ENCODE results near the gene SERPINA9.
A peak's percentile ranks its signal among the peaks of the same experiment; 100 is the strongest.
"Not testable (repeated sequence)": the region's sequence is repeated elsewhere in the genome, so short reads cannot be mapped to it uniquely, and the experiment has no call there.

The SERPINA9 gene

GRCh38 chr14:94476023-94476422 is at the start of gene SERPINA9:
Gene SERPINA9 (minus strand): TSS chr14:94476197. CDS start chr14:94469840, 6,357 bp downstream.
- DNase-seq: no peak

- no peak for DNase-seq
Measured at GRCh38 chr14:94524093-94524492, 48.1 kb upstream of the SERPINA9 start.

- DNase-seq: no peak
Measured at GRCh38 chr14:94523265-94523664, 47.3 kb upstream of the SERPINA9 start.

GRCh38 chr14:94522115-94522724 is 46.2 kb upstream of the SERPINA9 start:
- DNase-seq: no peak

- no peak for DNase-seq
Measured at GRCh38 chr14:94521375-94522114, 45.5 kb upstream of the SERPINA9 start.

- DNase-seq: no peak
Measured at GRCh38 chr14:94517641-94518257, 41.8 kb upstream of the SERPINA9 start.

- no peak for DNase-seq
Measured at GRCh38 chr14:94517248-94517640, 41.2 kb upstream of the SERPINA9 start.

- no peak for DNase-seq
Measured at GRCh38 chr14:94515856-94516255, 39.9 kb upstream of the SERPINA9 start.

GRCh38 chr14:94515426-94515825 is 39.4 kb upstream of the SERPINA9 start:
- DNase-seq: no peak

GRCh38 chr14:94514351-94514750 is 38.4 kb upstream of the SERPINA9 start:
- no peak for DNase-seq

GRCh38 chr14:94510481-94510880 is 34.5 kb upstream of the SERPINA9 start:
- DNase-seq: not testable (repeated sequence)

GRCh38 chr14:94509356-94509755 is 33.4 kb upstream of the SERPINA9 start, which contains the start of gene SERPINA12:
Gene SERPINA12 (minus strand): TSS chr14:94509469. CDS start chr14:94498397, 11,072 bp downstream.
- no peak for DNase-seq

GRCh38 chr14:94505641-94506040 is 29.6 kb upstream of the SERPINA9 start:
- DNase-seq: no peak

GRCh38 chr14:94505206-94505605 is 29.2 kb upstream of the SERPINA9 start:
- DNase-seq: no peak

- no peak for DNase-seq
Measured at GRCh38 chr14:94501588-94502516, 25.9 kb upstream of the SERPINA9 start.

GRCh38 chr14:94500264-94500663 is 24.3 kb upstream of the SERPINA9 start:
- DNase-seq: no peak

GRCh38 chr14:94499673-94500072 is 23.7 kb upstream of the SERPINA9 start:
- no peak for DNase-seq

GRCh38 chr14:94498215-94498614 is 22.2 kb upstream of the SERPINA9 start:
- no peak for DNase-seq

- DNase-seq: no peak
Measured at GRCh38 chr14:94494085-94494484, 18.1 kb upstream of the SERPINA9 start.

- peak; percentile 26 for DNase-seq
Measured at GRCh38 chr14:94491511-94491910, 15.5 kb upstream of the SERPINA9 start.

GRCh38 chr14:94489336-94489735 is 13.3 kb upstream of the SERPINA9 start:
- DNase-seq: no peak

- DNase-seq: no peak
Measured at GRCh38 chr14:94486883-94487282, 10.9 kb upstream of the SERPINA9 start.
